Uterus (tissue), 4 donors: ENCODE measurements around the gene MXRA8. TPM values are rescaled to one million over a fixed set of nuclear protein-coding genes. Genes with fewer than 3 reads are reported as not detected.

Source experiments
- DNase-seq, 2 donors: peaks; one replicate each; pipeline ENCODE4 v3.0.0-alpha.2; 2019 to 2020
- H3K27ac ChIP-seq, 2 donors: fragments of 200-600 bp; sonication (generic); 1 replicate in 1 of 2; 2 replicates in 1 of 2; pipeline ENCODE4 v1.5.1; 2016 to 2018
- H3K27me3 ChIP-seq, 2 donors: fragments of 200-600 bp; sonication (generic); one replicate each; pipeline ENCODE4 v1.5.1; 2018 to 2019; ENCODE audit warnings: control low read depth in 1 of 2
- H3K36me3 ChIP-seq, 2 donors: fragments of 200-600 bp; sonication (generic); one replicate each; pipeline ENCODE4 v1.5.1; 2019; ENCODE audit warnings: control low read depth in 1 of 2
- H3K4me1 ChIP-seq, 2 donors: fragments of 200-600 bp; sonication (generic); one replicate each; pipeline ENCODE4 v1.5.1; 2018 to 2019; ENCODE audit warnings: control low read depth in 1 of 2
- H3K4me3 ChIP-seq, 2 donors: fragments of 200-600 bp; sonication (generic); 1 replicate in 1 of 2; 2 replicates in 1 of 2; pipeline ENCODE4 v1.5.1; 2018 to 2019; ENCODE audit warnings: mild to moderate bottlenecking in 1 of 2
- H3K9me3 ChIP-seq, 2 donors: fragments of 200-600 bp; sonication (generic); one replicate each; pipeline ENCODE4 v1.5.1; 2019; ENCODE audit warnings: control low read depth in 1 of 2
- POLR2A ChIP-seq, 2 donors: fragments of 450-650 bp; IDR thresholded peaks; one replicate each; pipeline ENCODE4 v1.6.1; 2016; ENCODE audit warnings: antibody characterized with exemption in 2 of 2, mild to moderate bottlenecking in 1 of 2, moderate library complexity in 1 of 2
- intact Hi-C: fragments of 100-400 bp; cut with DNase I; formaldehyde crosslinking; loops from one replicate; pipeline ENCODE4 v1.15.1; 2023; ENCODE audit warnings: low total_unique reads
- total RNA-seq, 4 donors: library from RNA; depleted of rRNA in 3 of 4; stranded (reverse); fragments of >200 nt in 3 of 4; gene quantifications; one replicate each; pipeline versions ENCODE4 v1.1.0 to v1.2.4, GENCODE V29; 2014 to 2023
- TF ChIP-seq, protein P1 (sequence below), 4 experiments: fragments of 200-600 bp in 2 of 4; fragments of 450-650 bp in 2 of 4; sonication (generic) in 2 of 4; IDR thresholded peaks; one replicate each; pipeline ENCODE4 v1.5.1; 2016 to 2019; ENCODE audit warnings: antibody characterized with exemption in 4 of 4, mild to moderate bottlenecking in 2 of 4, moderate library complexity in 1 of 4
- donor health status: DM: yes; HTN: yes; CAD: no.

The MXRA8 gene
- total RNA-seq, 4 donors from 2014 or later: 86.1 to 143 (median 117) TPM

DNA sequence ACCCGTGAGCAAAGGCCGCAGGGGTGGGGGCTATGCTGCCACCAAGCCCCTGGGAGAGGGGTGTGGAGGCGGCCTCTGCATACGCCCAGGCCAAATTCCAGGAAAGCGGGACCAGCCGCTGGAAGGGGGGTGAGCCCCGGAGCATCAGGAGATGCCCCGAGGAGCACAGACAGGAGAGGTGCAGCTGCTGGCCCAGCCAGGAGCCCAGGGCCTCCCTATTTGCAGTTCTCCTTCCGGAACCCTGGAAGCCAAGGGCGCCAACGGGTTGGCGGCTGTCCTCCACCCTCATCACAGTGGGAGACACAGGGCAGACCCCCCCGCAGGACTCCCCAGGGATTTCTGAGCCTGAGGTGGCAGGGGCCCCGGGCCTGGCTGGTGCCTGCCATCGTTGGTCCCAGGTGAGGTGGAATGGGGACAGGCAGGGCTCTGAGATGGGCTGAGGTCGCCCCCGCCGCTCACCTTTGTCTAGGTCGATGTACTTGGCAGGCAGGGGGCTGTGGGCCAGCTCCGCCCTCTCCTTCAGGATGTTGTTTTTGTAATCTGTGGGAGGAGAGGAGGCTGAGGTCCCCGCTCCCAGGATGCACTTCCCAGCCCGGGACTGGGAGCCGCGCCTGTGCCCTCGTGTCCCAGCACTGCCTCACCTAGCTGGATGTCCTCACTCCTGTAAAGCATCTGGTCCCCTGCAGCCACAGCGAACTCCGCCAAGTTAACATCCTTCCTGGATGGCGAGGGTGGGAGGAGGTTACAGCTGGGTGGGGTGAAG is 4.8 kb downstream of the MXRA8 start:
- intact Hi-C loops: loop anchor here (10.0 kb wide), 1 partner anchor 49 kb away; the partner anchor contains the start of genes ACAP3 and PUSL1
- TF ChIP-seq POLR2A (IDR thresholded peaks at IDR 0.05): no peak
- TF ChIP-seq, protein P1, sequence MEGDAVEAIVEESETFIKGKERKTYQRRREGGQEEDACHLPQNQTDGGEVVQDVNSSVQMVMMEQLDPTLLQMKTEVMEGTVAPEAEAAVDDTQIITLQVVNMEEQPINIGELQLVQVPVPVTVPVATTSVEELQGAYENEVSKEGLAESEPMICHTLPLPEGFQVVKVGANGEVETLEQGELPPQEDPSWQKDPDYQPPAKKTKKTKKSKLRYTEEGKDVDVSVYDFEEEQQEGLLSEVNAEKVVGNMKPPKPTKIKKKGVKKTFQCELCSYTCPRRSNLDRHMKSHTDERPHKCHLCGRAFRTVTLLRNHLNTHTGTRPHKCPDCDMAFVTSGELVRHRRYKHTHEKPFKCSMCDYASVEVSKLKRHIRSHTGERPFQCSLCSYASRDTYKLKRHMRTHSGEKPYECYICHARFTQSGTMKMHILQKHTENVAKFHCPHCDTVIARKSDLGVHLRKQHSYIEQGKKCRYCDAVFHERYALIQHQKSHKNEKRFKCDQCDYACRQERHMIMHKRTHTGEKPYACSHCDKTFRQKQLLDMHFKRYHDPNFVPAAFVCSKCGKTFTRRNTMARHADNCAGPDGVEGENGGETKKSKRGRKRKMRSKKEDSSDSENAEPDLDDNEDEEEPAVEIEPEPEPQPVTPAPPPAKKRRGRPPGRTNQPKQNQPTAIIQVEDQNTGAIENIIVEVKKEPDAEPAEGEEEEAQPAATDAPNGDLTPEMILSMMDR (IDR thresholded peaks at IDR 0.05): no peak
- no peak overlapping the region for H3K4me3 ChIP-seq
- no peaks in the 10 kb centered on the region for H3K36me3 ChIP-seq
- H3K9me3 ChIP-seq: no peaks in the 10 kb centered on the region
- DNase-seq: no peak
- H3K27me3 ChIP-seq: no peaks in the 10 kb centered on the region
- H3K4me1 ChIP-seq: peaks cover 5 to 25% of the 10 kb centered on the region in 2 donors
- peak overlapping the region; percentile 64 to 96 for H3K27ac ChIP-seq

DNA sequence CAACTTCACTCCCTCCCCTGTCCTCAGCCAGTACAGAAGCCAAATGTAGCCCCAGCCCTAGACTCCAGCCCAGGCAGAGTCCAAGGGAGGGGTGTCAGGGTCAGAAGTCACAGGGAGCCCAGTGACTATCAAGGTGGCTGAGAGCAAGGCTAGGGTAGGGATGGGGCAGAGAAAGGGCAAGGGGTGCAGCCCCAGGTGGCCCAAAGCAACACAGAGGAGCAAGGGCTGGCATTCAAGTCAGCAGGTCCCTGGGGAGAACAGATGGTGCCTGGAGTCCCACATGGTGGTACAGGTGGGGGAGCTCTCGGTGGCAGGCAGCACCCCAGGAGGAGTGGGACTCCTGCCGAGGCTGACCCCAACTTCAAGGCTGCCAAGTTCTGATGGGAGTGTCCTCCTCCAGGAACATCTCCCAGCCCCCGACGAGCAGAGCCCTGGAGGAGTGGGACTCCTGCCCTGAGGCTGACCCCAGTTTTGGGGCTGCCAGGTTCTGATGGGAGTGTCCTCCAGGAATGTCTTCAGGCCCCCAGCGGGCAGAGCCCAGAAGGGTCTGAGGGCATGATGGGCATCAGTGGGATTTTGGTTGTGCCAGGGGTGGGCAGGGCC is 5.5 kb downstream of the MXRA8 start:
- Histone ChIP-seq H3K4me1 (peaks cover 6 to 29% of the 10 kb centered on the region in 2 donors), H3K27ac (peak overlapping the region; percentile 64 to 96), H3K27me3 (no peaks in the 10 kb centered on the region), H3K36me3 (no peaks in the 10 kb centered on the region), H3K4me3 (no peak overlapping the region), H3K9me3 (no peaks in the 10 kb centered on the region)
- intact Hi-C loops: loop anchor here (10.0 kb wide), 1 partner anchor 48 kb away; the partner anchor contains the start of genes ACAP3 and PUSL1
- TF ChIP-seq POLR2A (IDR thresholded peaks at IDR 0.05): no peak
- TF ChIP-seq, protein P1 (IDR thresholded peaks at IDR 0.05): no peak
- no peak for DNase-seq

DNA sequence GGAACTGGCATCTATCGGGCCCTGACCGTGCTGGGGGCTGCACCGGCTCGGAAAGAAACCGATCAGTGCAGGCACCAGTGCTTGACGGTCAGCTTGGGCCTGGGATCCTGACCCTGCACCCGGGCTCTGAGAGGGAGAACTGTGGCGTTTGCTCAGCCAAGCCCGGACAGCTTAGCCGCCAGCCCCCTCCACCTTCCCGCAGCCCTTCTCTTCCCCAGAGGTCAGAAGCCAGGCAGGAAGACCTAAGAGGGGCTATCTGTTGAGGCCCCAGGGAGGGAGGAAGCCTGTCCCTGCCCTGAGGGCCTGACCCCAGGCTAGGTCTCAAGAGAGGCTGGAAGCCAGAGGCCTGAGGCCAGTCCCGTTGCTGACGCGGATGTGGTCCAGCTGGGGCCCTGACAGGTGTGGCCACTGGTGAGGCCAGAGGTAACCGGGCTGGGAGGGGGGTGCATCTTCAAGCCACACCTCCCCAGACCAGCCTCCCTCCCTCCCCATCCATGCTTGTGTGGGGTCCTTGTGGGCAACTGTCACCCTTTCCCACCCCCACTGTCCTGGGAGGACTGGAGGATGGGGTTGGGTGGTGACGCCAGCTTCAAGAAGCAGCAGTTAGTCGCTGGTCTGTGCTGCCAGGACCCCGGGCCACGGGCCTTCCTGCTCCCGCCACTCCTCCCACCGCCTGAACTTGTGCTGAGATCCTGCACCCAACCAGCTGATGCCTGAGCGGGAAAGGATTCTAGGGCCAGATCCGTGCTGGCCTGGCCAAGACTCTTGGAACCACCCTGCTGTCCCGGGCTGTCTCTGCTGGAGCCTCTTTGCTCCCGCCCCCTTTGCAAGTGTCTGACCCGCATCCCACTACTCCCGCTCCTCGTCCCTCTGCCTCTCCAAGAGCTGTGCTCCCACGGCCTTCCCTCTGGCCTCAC is 6.6 kb downstream of the MXRA8 start:
- Histone ChIP-seq H3K36me3 (no peaks in the 10 kb centered on the region), H3K27ac (peak overlapping the region; percentile 64 to 96), H3K27me3 (no peaks in the 10 kb centered on the region), H3K4me3 (no peak overlapping the region), H3K9me3 (no peaks in the 10 kb centered on the region), H3K4me1 (peaks cover 14 to 36% of the 10 kb centered on the region in 2 donors)
- peak; percentile 57 to 78 for DNase-seq
- intact Hi-C loops: loop anchor here (10.0 kb wide), 1 partner anchor 47 kb away; the partner anchor contains the start of genes ACAP3 and PUSL1
- TF ChIP-seq, protein P1 (IDR thresholded peaks at IDR 0.05): no peak
- no peak for TF ChIP-seq POLR2A (IDR thresholded peaks at IDR 0.05)

DNA sequence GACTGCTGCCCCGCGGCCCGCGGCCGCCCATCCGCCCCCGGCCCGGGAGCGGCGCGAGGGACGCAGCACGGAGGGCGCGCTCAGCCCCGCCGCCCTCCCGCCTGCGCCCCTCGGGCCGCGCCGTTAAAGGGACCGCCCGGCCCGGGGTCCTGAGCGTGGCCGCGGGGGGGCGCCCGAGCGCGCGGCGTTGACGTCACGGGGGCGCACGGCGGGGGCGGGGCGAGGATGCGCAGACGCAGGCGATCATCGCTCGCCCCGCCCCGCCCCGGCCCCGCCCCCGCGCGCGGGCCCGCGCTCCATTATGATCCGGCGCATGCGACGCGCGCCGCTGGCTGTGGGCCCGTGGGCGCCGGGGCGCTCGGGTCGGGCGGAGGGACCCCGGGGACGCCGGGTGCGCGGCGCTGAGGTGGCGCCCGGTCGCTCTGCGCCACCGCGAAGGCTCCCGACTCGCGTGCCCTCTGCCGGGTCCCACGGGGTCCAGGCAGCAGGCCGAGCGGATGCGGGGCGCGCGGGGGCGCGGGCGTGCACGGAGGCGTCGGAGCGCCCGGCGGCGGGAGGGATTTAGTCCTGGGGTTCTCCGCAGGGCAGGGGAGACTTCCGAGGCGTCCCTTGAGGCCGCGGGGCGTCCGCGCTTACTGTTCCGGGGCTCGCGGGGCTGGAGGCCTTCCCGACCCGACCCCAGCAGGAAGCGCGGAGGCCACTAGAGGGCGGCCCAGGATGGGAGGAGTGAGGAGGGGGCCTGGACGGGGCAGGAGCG is 8.9 kb downstream of the MXRA8 start, which contains the start of gene DVL1:
DVL1 (minus strand) TSS at position 163 of the 757 bp plus-strand sequence. CDS start 353 bp downstream, outside the sequence.
- H3K27me3 ChIP-seq: no peaks in the 10 kb centered on the region
- peak; percentile 30 to 72 for TF ChIP-seq POLR2A (IDR thresholded peaks at IDR 0.05)
- TF ChIP-seq, protein P1 (IDR thresholded peaks at IDR 0.05): peak; percentile 33 to 71 (median 64)

More for the DNA sequence above, 8.9 kb downstream of the MXRA8 start, which contains the start of gene DVL1:
- DNase-seq: peak; percentile 65 to 75
- intact Hi-C loops: loop anchor here (10.0 kb wide), 1 partner anchor 45 kb away; the partner anchor contains the start of genes ACAP3 and PUSL1
- Histone ChIP-seq H3K4me3 (peak within 1 kb of the TSS; percentile 50 to 85), H3K9me3 (no peaks in the 10 kb centered on the region), H3K36me3 (no peaks in the 10 kb centered on the region), H3K4me1 (peaks cover 21 to 28% of the 10 kb centered on the region in 2 donors), H3K27ac (peak within 1 kb of the TSS; percentile 95 to 97)
